Loucy (cell line): ENCODE measurements around the gene AKR1D1.

Source experiments
- EZH2phosphoT487 ChIP-seq: fragments of 200-600 bp; IDR thresholded peaks from 2 replicates; pipeline ENCODE4 v1.6.1; 2018; ENCODE audit warnings: antibody characterized with exemption, mild to moderate bottlenecking, moderate library complexity, borderline replicate concordance
- TF ChIP-seq, protein P1 (sequence below): fragments of 200-600 bp; sonication (generic); conservative IDR thresholded peaks from 2 replicates; pipeline ENCODE4 v1.5.1; 2014; ENCODE audit warnings: mild to moderate bottlenecking, antibody characterized with exemption, low read length

DNA sequence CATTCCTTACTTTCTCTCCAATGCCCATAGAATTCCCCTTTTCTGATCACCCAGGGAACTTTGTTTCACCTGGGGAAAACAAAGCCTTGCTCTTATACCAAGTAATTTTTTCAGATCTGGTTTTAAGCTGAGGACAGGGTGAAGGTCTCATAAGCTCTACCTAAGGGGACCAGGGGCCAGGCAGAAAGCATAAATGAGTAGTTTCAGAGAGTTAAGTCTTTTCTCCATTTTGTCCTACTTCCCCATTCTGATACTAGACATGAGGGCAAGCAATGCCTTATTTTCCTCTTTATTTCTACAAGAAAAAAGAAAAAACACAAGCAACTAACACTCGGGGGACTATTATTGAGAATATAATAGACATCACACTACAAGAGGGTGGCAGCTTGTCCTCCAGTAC lies 2.9 kb downstream of the AKR1D1 start:
- TF ChIP-seq EZH2phosphoT487: no peak
- TF ChIP-seq, protein P1, sequence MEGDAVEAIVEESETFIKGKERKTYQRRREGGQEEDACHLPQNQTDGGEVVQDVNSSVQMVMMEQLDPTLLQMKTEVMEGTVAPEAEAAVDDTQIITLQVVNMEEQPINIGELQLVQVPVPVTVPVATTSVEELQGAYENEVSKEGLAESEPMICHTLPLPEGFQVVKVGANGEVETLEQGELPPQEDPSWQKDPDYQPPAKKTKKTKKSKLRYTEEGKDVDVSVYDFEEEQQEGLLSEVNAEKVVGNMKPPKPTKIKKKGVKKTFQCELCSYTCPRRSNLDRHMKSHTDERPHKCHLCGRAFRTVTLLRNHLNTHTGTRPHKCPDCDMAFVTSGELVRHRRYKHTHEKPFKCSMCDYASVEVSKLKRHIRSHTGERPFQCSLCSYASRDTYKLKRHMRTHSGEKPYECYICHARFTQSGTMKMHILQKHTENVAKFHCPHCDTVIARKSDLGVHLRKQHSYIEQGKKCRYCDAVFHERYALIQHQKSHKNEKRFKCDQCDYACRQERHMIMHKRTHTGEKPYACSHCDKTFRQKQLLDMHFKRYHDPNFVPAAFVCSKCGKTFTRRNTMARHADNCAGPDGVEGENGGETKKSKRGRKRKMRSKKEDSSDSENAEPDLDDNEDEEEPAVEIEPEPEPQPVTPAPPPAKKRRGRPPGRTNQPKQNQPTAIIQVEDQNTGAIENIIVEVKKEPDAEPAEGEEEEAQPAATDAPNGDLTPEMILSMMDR: no peak
